H1 (cell line): Measurements from ENCODE around the gene ZDHHC5. TPM values are rescaled to one million over a fixed set of nuclear protein-coding genes. Genes with fewer than 3 reads are reported as not detected.

ENCODE experiments used
- ASH2L ChIP-seq: fragments of 200-600, 300-600 bp; sonication (generic); IDR thresholded peaks from one replicate; pipeline ENCODE4 v1.7.1; 2017; ENCODE audit warnings: low read length
- ATF3 ChIP-seq: IDR thresholded peaks from 2 replicates; pipeline ENCODE4 v1.6.1; 2011; ENCODE audit warnings: low read depth, mild to moderate bottlenecking, low read length; ENCODE audit not compliant: insufficient read depth
- BACH1 ChIP-seq: IDR thresholded peaks from 2 replicates; pipeline ENCODE4 v1.6.1; 2012; ENCODE audit warnings: low read length, improper control_type of control experiment
- CHD1 ChIP-seq: IDR thresholded peaks from 2 replicates; pipeline ENCODE4 v1.6.1; 2012; ENCODE audit warnings: low read depth, low read length, improper control_type of control experiment
- CTBP2 ChIP-seq: IDR thresholded peaks from 2 replicates; pipeline ENCODE4 v1.7.0; 2011; ENCODE audit warnings: borderline replicate concordance, mild to moderate bottlenecking, moderate library complexity, mixed read lengths, low read length; ENCODE audit not compliant: insufficient read depth, insufficient read length
- FOSL1 ChIP-seq: IDR thresholded peaks from 2 replicates; pipeline ENCODE4 v1.6.1; 2011; ENCODE audit warnings: mild to moderate bottlenecking, low read depth, low read length, moderate library complexity; ENCODE audit not compliant: insufficient read depth
- KDM1A ChIP-seq: fragments of 200-600, 300-600 bp; sonication (generic); IDR thresholded peaks from 2 replicates; pipeline ENCODE4 v1.7.1; 2016; ENCODE audit warnings: mild to moderate bottlenecking, low read length, borderline replicate concordance
- NANOG ChIP-seq: IDR thresholded peaks from 2 replicates; pipeline ENCODE4 v1.6.1; 2011; ENCODE audit warnings: low read length, low read depth, mild to moderate bottlenecking, inconsistent platforms; ENCODE audit not compliant: insufficient read depth, poor library complexity, severe bottlenecking
- POLR2A ChIP-seq, 2 experiments: IDR thresholded peaks; 1 replicate in 1 of 2; 2 replicates in 1 of 2; pipeline ENCODE4 v1.6.1; 2011; ENCODE audit warnings: low read depth in 2 of 2, low read length in 2 of 2, mild to moderate bottlenecking in 2 of 2; ENCODE audit errors: control extremely low read depth in 1 of 2
- POU5F1 ChIP-seq: IDR thresholded peaks from 2 replicates; pipeline ENCODE4 v1.6.1; 2011; ENCODE audit warnings: low read depth, mild to moderate bottlenecking, low read length, moderate library complexity
- SIX5 ChIP-seq: IDR thresholded peaks from 2 replicates; pipeline ENCODE4 v1.6.1; 2011; ENCODE audit warnings: mild to moderate bottlenecking, low read depth, low read length
- SP4 ChIP-seq: IDR thresholded peaks from 2 replicates; pipeline ENCODE4 v1.6.1; 2012; ENCODE audit warnings: low read length, inconsistent platforms
- TAF7 ChIP-seq: optimal IDR thresholded peaks from 2 replicates; pipeline ENCODE3; 2011; ENCODE audit warnings: low read depth, mild to moderate bottlenecking, inconsistent platforms, low read length, moderate library complexity, borderline replicate concordance
- polyA plus RNA-seq, 7 experiments: library from polyadenylated mRNA; depleted of rRNA in 3 of 7; stranded (reverse) in 5 of 7; unstranded in 2 of 7; fragments of >200 nt in 5 of 7; fragments of 200-250 nt in 2 of 7; gene quantifications; 1 replicate in 5 of 7; 2 replicates in 1 of 7; 4 replicates in 1 of 7; pipeline versions ENCODE4 v1.2.1 to v1.2.3, GENCODE V29; 2011 to 2013; ENCODE audit warnings: missing spikeins in 2 of 7, mixed read lengths in 2 of 7
- total RNA-seq: library from RNA; stranded (reverse); fragmentation: NEBNext Ultra II Directional; extraction: Animal tissue kit (Norgen Biotek cat#: 25700); gene quantifications from 2 replicates; pipeline ENCODE4 v1.2.1, GENCODE V29; 2021

The ZDHHC5 gene
- total and polyA plus RNA-seq, 2 of the 8 experiments (the other 6 are each of a cell fraction or from before 2014, with no cell fraction given): 40.0 to 56.3 TPM

DNA sequence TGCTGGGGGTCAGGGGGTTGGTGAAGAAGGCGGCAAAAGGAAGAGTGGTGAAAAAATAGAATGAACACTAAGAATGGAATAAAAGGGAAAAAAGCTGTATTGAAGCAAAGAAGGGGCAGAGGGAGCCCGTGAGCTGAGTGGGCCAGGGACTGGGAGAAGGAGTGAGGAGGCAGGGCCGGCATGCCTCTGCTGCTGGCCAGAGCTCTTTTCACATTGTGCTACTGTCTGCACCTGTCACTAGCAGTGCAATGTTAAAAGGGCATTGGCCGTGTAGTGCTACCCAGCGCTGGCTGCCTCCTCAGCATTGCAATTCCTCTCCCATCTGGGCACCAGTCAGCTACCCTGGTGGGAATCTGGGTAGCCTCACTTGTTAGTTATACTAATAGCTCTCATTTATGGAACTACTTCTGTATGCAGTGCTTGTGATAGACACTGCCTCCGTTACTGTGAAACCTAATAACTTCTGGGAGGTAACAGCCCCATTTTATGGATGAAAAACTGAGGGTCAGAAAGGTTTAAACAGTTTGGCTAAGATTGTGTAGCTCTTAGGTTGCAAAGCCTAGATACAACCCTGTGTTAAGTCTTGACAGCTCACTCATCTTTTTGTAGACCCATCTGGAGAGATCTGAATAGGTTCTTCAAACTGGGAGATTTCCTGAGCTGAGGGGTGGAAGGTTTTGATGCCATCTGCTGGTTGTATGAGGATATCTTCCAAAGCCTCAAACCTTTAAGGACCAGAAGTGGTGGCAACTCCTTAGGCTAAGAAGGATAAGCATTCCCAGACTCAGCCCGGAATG lies 26.7 kb upstream of the ZDHHC5 start (continued):
- no peak for TF ChIP-seq SIX5
- no peak for TF ChIP-seq SP4
- no peak for TF ChIP-seq KDM1A
- TF ChIP-seq NANOG: peak; percentile 24
- TF ChIP-seq FOSL1: no peak
- TF ChIP-seq CHD1: no peak
- TF ChIP-seq CTBP2: no peak
- TF ChIP-seq ATF3: no peak
- TF ChIP-seq POLR2A (IDR thresholded peaks at IDR 0.05; ENCODE audit: control extremely low read depth in 1 of 2, low read depth in 2 of 2, low read length in 2 of 2): peak in 1 of 2 experiments; percentile 9; a peak in 2 of 3 replicates
- TF ChIP-seq BACH1: no peak
- TF ChIP-seq POU5F1: no peak
- no peak for TF ChIP-seq ASH2L
- no peak for TF ChIP-seq TAF7
